Activated T-helper 1 cell treated with Interleukin-2 at 50 U/mL for 16 hours (primary cell): ENCODE measurements around the gene SERPINB10.

Source experiments
- DNase-seq: peaks from one replicate; pipeline ENCODE4 v3.0.0-alpha.2; 2020; ENCODE audit warnings: low read depth

SERPINB10 gene

DNA sequence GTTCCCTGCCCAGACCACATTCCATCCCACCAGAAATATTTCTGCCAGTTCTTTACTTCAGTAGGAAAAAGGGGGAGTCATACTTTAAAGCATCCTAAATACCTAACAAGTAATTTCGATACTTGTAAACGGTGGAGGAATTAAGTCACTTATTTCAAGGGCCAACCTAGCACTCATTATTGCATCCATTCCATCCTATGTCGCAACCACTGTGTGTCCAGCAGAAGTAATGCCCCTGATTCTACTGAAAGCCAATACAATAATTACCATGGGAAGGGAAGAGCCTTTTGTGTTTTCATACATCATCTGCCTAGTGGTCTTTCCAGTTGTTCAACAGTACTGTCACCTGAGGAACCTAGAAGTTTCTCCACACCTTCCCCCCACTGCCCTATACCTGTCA, 74.6 kb downstream of the SERPINB10 start:
- no peak for DNase-seq
